Natural killer cell treated with Interleukin-12 subunit alpha and Interleukin-12 subunit beta and Interleukin-15 and Interleukin-18, amount 100 ng/mL, for 72 hours (primary cell): Measurements from ENCODE around the gene TNNT2. TPM values are rescaled to one million over a fixed set of nuclear protein-coding genes. Genes with fewer than 3 reads are reported as not detected.
A peak's percentile ranks its signal among the peaks of the same experiment; 100 is the strongest.

Experiments
- ATAC-seq, 2 donors: fragments of 150-1000 bp; cut with Tn5 transposase in 1 of 2; sonication (Bioruptor Pico), chemical (Tn5 transposase) in 1 of 2; 2 replicates each; pipeline ENCODE4 v1.10.0; 2021
- DNase-seq: peaks from one replicate; pipeline ENCODE4 v3.0.0; 2022; ENCODE audit warnings: low spot score
- H3K27ac Mint-ChIP-seq, 2 donors: 1 replicate in 1 of 2; 2 replicates in 1 of 2; pipeline ENCODE4 v1.8.0; 2022; ENCODE audit warnings: mixed read lengths in 2 of 2, mild to moderate bottlenecking in 1 of 2, moderate library complexity in 1 of 2
- H3K27me3 Mint-ChIP-seq, 2 donors: 1 replicate in 1 of 2; 2 replicates in 1 of 2; pipeline ENCODE4 v1.8.0; 2022; ENCODE audit warnings: mixed read lengths in 2 of 2
- H3K36me3 Mint-ChIP-seq: one replicate; pipeline ENCODE4 v1.8.0; 2022; ENCODE audit warnings: mixed read lengths
- H3K4me1 Mint-ChIP-seq, 2 donors: 1 replicate in 1 of 2; 2 replicates in 1 of 2; pipeline ENCODE4 v1.8.0; 2022; ENCODE audit warnings: low read depth in 2 of 2, mixed read lengths in 2 of 2, mild to moderate bottlenecking in 1 of 2
- H3K4me3 Mint-ChIP-seq: one replicate; pipeline ENCODE4 v1.8.0; 2022; ENCODE audit warnings: mixed read lengths
- H3K9me3 Mint-ChIP-seq: 2 replicates; pipeline ENCODE4 v1.8.0; 2022; ENCODE audit warnings: mixed read lengths
- total RNA-seq, 2 donors: library from RNA; stranded (reverse); gene quantifications; one replicate each; pipeline ENCODE4 v1.2.3, GENCODE V29; 2022

Gene TNNT2
- total RNA-seq, 2 donors from 2014 or later: not detected

GRCh38 chr1:201354151-201354900 is 23.2 kb downstream of the TNNT2 start:
- Mint-ChIP-seq H3K36me3 (no peaks in the 10 kb centered on the region), H3K4me3 (no peak overlapping the region), H3K9me3 (no peaks in the 10 kb centered on the region), H3K27me3 (peaks cover 12 to 15% of the 10 kb centered on the region in 2 donors), H3K27ac (no peak overlapping the region), H3K4me1 (no peaks in the 10 kb centered on the region)
- no peak for DNase-seq
- ATAC-seq: no peak

GRCh38 chr1:201353186-201353940 is 24.1 kb downstream of the TNNT2 start:
- no peaks in the 10 kb centered on the region for H3K4me1 Mint-ChIP-seq
- H3K27ac Mint-ChIP-seq: no peak overlapping the region
- H3K9me3 Mint-ChIP-seq: no peaks in the 10 kb centered on the region
- ATAC-seq (no peak), DNase-seq (no peak)
- no peak overlapping the region for H3K4me3 Mint-ChIP-seq
- H3K27me3 Mint-ChIP-seq: peaks cover 13 to 17% of the 10 kb centered on the region in 2 donors
- no peaks in the 10 kb centered on the region for H3K36me3 Mint-ChIP-seq

- DNase-seq (no peak), ATAC-seq (no peak)
- Mint-ChIP-seq H3K36me3 (no peaks in the 10 kb centered on the region), H3K4me3 (no peak overlapping the region), H3K27ac (no peak overlapping the region), H3K4me1 (no peaks in the 10 kb centered on the region), H3K27me3 (peaks cover 18 to 23% of the 10 kb centered on the region in 2 donors), H3K9me3 (no peaks in the 10 kb centered on the region)
Measured at GRCh38 chr1:201351617-201352016, 25.9 kb downstream of the TNNT2 start.

- H3K27ac Mint-ChIP-seq: no peak overlapping the region
Measured at GRCh38 chr1:201350884-201351283, 26.6 kb downstream of the TNNT2 start.

GRCh38 chr1:201350361-201350725 is 27.1 kb downstream of the TNNT2 start:
- ATAC-seq (no peak), DNase-seq (no peak)
- peaks cover 18 to 25% of the 10 kb centered on the region in 2 donors for H3K27me3 Mint-ChIP-seq
- no peaks in the 10 kb centered on the region for H3K36me3 Mint-ChIP-seq
- H3K4me1 Mint-ChIP-seq: no peaks in the 10 kb centered on the region
- H3K4me3 Mint-ChIP-seq: no peak overlapping the region
- H3K27ac Mint-ChIP-seq: no peak overlapping the region
- no peaks in the 10 kb centered on the region for H3K9me3 Mint-ChIP-seq

More at GRCh38 chr1:201350884-201351283, 26.6 kb downstream of the TNNT2 start:
- ATAC-seq (peak in 1 of 2 donors; percentile 22), DNase-seq (no peak)
- Mint-ChIP-seq H3K36me3 (no peaks in the 10 kb centered on the region), H3K4me3 (no peak overlapping the region), H3K27me3 (peaks cover 18 to 23% of the 10 kb centered on the region in 2 donors), H3K9me3 (no peaks in the 10 kb centered on the region), H3K4me1 (no peaks in the 10 kb centered on the region)

- H3K27ac Mint-ChIP-seq: no peak overlapping the region
- peaks cover 22 to 33% of the 10 kb centered on the region in 2 donors for H3K27me3 Mint-ChIP-seq
- H3K4me3 Mint-ChIP-seq: no peak overlapping the region
- ATAC-seq (no peak), DNase-seq (no peak)
- no peaks in the 10 kb centered on the region for H3K4me1 Mint-ChIP-seq
- no peaks in the 10 kb centered on the region for H3K36me3 Mint-ChIP-seq
- H3K9me3 Mint-ChIP-seq: no peaks in the 10 kb centered on the region
Measured at GRCh38 chr1:201349092-201349491, 28.4 kb downstream of the TNNT2 start.

- DNase-seq: no peak
- Mint-ChIP-seq H3K27ac (no peak overlapping the region), H3K27me3 (peaks cover 22 to 33% of the 10 kb centered on the region in 2 donors), H3K9me3 (no peaks in the 10 kb centered on the region), H3K36me3 (no peaks in the 10 kb centered on the region), H3K4me3 (no peak overlapping the region), H3K4me1 (no peaks in the 10 kb centered on the region)
- peak in 1 of 2 donors; percentile 55 for ATAC-seq
Measured at GRCh38 chr1:201348211-201348566, 29.3 kb downstream of the TNNT2 start.

GRCh38 chr1:201347498-201348210 is 29.8 kb downstream of the TNNT2 start:
- Mint-ChIP-seq H3K4me1 (no peaks in the 10 kb centered on the region), H3K4me3 (no peak overlapping the region), H3K27me3 (peaks cover 22 to 33% of the 10 kb centered on the region in 2 donors), H3K36me3 (no peaks in the 10 kb centered on the region), H3K27ac (no peak overlapping the region), H3K9me3 (no peaks in the 10 kb centered on the region)
- DNase-seq (no peak), ATAC-seq (no peak)

GRCh38 chr1:201346987-201347386 is 30.5 kb downstream of the TNNT2 start:
- no peak overlapping the region for H3K27ac Mint-ChIP-seq
- H3K4me3 Mint-ChIP-seq: no peak overlapping the region
- H3K9me3 Mint-ChIP-seq: no peaks in the 10 kb centered on the region
- H3K36me3 Mint-ChIP-seq: no peaks in the 10 kb centered on the region
- no peak for ATAC-seq
- H3K27me3 Mint-ChIP-seq: peaks cover 22 to 33% of the 10 kb centered on the region in 2 donors
- no peak for DNase-seq
- H3K4me1 Mint-ChIP-seq: no peaks in the 10 kb centered on the region

GRCh38 chr1:201346337-201346939 is 31.0 kb downstream of the TNNT2 start:
- DNase-seq: no peak
- Mint-ChIP-seq H3K27me3 (peaks cover 20 to 29% of the 10 kb centered on the region in 2 donors), H3K4me3 (no peak overlapping the region), H3K36me3 (no peaks in the 10 kb centered on the region), H3K27ac (no peak overlapping the region), H3K9me3 (no peaks in the 10 kb centered on the region), H3K4me1 (no peaks in the 10 kb centered on the region)
- no peak for ATAC-seq

GRCh38 chr1:201345081-201345355 is 32.5 kb downstream of the TNNT2 start:
- Mint-ChIP-seq H3K4me3 (no peak overlapping the region), H3K9me3 (no peaks in the 10 kb centered on the region), H3K27me3 (peaks cover 19 to 37% of the 10 kb centered on the region in 2 donors), H3K36me3 (no peaks in the 10 kb centered on the region), H3K4me1 (no peaks in the 10 kb centered on the region), H3K27ac (no peak overlapping the region)
- no peak for ATAC-seq
- no peak for DNase-seq

GRCh38 chr1:201344206-201345080 is 33.0 kb downstream of the TNNT2 start:
- H3K9me3 Mint-ChIP-seq: no peaks in the 10 kb centered on the region
- DNase-seq: no peak
- peak in 1 of 2 donors; percentile 27 for ATAC-seq
- H3K4me1 Mint-ChIP-seq: no peaks in the 10 kb centered on the region
- no peak overlapping the region for H3K4me3 Mint-ChIP-seq
- H3K27me3 Mint-ChIP-seq: peaks cover 19 to 39% of the 10 kb centered on the region in 2 donors
- H3K27ac Mint-ChIP-seq: no peak overlapping the region
- H3K36me3 Mint-ChIP-seq: no peaks in the 10 kb centered on the region

GRCh38 chr1:201341377-201341776 is 36.1 kb downstream of the TNNT2 start:
- Mint-ChIP-seq H3K27ac (no peak overlapping the region), H3K27me3 (peaks cover 16 to 38% of the 10 kb centered on the region in 2 donors), H3K4me1 (no peaks in the 10 kb centered on the region), H3K9me3 (no peaks in the 10 kb centered on the region), H3K36me3 (no peaks in the 10 kb centered on the region), H3K4me3 (no peak overlapping the region)
- ATAC-seq: no peak
- no peak for DNase-seq
